Loucy (cell line): ENCODE results near the gene PPP1R13B.
"Not testable (repeated sequence)": the region's sequence is repeated elsewhere in the genome, so short reads cannot be mapped to it uniquely, and the experiment has no call there.

ENCODE experiments used
- H2AFZ ChIP-seq: fragments of 200-600 bp; sonication (generic); 2 replicates; pipeline ENCODE4 v1.6.0; 2016; ENCODE audit warnings: antibody characterized with exemption, mild to moderate bottlenecking, low read length, moderate library complexity
- H3F3A ChIP-seq: fragments of 200-600 bp; 2 replicates; pipeline ENCODE4 v1.6.0; 2016; ENCODE audit warnings: antibody characterized with exemption, low read depth, mild to moderate bottlenecking
- H3K27me3 ChIP-seq: fragments of 200-600 bp; sonication (generic); 2 replicates; pipeline ENCODE4 v1.6.1; 2014; ENCODE audit warnings: low read length, mild to moderate bottlenecking; ENCODE audit not compliant: insufficient read depth, poor library complexity, severe bottlenecking
- H3K36me3 ChIP-seq: fragments of 200-600 bp; sonication (generic); 2 replicates; pipeline ENCODE4 v1.6.1; 2016; ENCODE audit warnings: low read length; ENCODE audit not compliant: insufficient read depth
- H3K4me1 ChIP-seq: fragments of 200-600 bp; sonication (generic); 2 replicates; pipeline ENCODE4 v1.5.1; 2014; ENCODE audit warnings: low read length, mild to moderate bottlenecking; ENCODE audit not compliant: insufficient read depth, poor library complexity, severe bottlenecking
- H3K4me2 ChIP-seq: fragments of 200-600 bp; sonication (generic); 2 replicates; pipeline ENCODE4 v1.6.0; 2014; ENCODE audit warnings: antibody characterized with exemption, low read length, low read depth, mild to moderate bottlenecking; ENCODE audit not compliant: poor library complexity, severe bottlenecking
- H3K4me3 ChIP-seq: fragments of 200-600 bp; sonication (generic); 2 replicates; pipeline ENCODE4 v1.5.1; 2014; ENCODE audit warnings: low read length, mild to moderate bottlenecking, mixed read lengths; ENCODE audit not compliant: poor library complexity, severe bottlenecking
- H3K79me2 ChIP-seq: fragments of 200-600 bp; sonication (generic); 2 replicates; pipeline ENCODE4 v1.6.1; 2014; ENCODE audit warnings: low read length; ENCODE audit not compliant: insufficient read depth
- H3K9ac ChIP-seq: fragments of 200-600 bp; sonication (generic); 2 replicates; pipeline ENCODE4 v1.6.0; 2014; ENCODE audit warnings: mild to moderate bottlenecking, low read depth, low read length, moderate library complexity; ENCODE audit not compliant: poor library complexity, severe bottlenecking
- H3K9me2 ChIP-seq: fragments of 200-600 bp; sonication (generic); replicated peaks from 2 replicates; pipeline ENCODE4 v1.6.1; 2016; ENCODE audit warnings: low read depth, low read length, mixed read lengths
- H3K9me3 ChIP-seq: fragments of 200-600 bp; sonication (generic); 2 replicates; pipeline ENCODE4 v1.6.1; 2014; ENCODE audit warnings: mild to moderate bottlenecking, antibody characterized with exemption, low read length, low read depth; ENCODE audit not compliant: insufficient read depth
- H4K20me1 ChIP-seq: fragments of 200-600 bp; sonication (generic); 2 replicates; pipeline ENCODE4 v1.6.0; 2014; ENCODE audit warnings: antibody characterized with exemption, low read length, mild to moderate bottlenecking; ENCODE audit not compliant: insufficient read depth, poor library complexity, severe bottlenecking
- EZH2phosphoT487 ChIP-seq: fragments of 200-600 bp; IDR thresholded peaks from 2 replicates; pipeline ENCODE4 v1.6.1; 2018; ENCODE audit warnings: antibody characterized with exemption, mild to moderate bottlenecking, moderate library complexity, borderline replicate concordance
- TF ChIP-seq, protein P1 (sequence below): fragments of 200-600 bp; sonication (generic); conservative IDR thresholded peaks from 2 replicates; pipeline ENCODE4 v1.5.1; 2014; ENCODE audit warnings: mild to moderate bottlenecking, antibody characterized with exemption, low read length

The PPP1R13B gene

DNA sequence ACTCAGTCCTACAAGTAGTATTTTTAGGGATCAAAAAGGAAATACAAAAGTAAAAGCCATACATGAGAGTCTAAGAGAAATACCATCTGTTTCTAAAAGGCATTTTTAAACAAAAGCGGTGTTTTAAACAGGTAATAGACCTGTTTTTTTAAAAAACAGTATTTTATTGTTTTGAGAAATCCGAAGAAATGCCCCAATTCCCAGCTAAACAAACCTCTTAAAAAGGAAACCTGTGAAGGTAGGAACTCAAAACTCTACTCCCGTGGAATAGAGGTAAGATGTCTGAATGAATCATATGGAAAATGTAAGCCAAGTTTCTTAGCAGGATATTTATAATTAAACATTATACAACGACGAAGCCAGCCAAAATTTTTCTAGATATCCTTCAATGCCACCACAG lies 2.0 kb downstream of the PPP1R13B start:
- peaks cover 17% of the 10 kb centered on the region; the same call in 1 of the 2 replicates for H3K79me2 ChIP-seq
- H4K20me1 ChIP-seq, result peaks cover 11% of the 10 kb centered on the region
- no peaks in the 10 kb centered on the region for H3K27me3 ChIP-seq
- no peaks in the 10 kb centered on the region for H3K36me3 ChIP-seq
- TF ChIP-seq, protein P1, sequence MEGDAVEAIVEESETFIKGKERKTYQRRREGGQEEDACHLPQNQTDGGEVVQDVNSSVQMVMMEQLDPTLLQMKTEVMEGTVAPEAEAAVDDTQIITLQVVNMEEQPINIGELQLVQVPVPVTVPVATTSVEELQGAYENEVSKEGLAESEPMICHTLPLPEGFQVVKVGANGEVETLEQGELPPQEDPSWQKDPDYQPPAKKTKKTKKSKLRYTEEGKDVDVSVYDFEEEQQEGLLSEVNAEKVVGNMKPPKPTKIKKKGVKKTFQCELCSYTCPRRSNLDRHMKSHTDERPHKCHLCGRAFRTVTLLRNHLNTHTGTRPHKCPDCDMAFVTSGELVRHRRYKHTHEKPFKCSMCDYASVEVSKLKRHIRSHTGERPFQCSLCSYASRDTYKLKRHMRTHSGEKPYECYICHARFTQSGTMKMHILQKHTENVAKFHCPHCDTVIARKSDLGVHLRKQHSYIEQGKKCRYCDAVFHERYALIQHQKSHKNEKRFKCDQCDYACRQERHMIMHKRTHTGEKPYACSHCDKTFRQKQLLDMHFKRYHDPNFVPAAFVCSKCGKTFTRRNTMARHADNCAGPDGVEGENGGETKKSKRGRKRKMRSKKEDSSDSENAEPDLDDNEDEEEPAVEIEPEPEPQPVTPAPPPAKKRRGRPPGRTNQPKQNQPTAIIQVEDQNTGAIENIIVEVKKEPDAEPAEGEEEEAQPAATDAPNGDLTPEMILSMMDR, result no peak
- TF ChIP-seq EZH2phosphoT487, result no peak
- peak overlapping the region; percentile 78 for H3K4me3 ChIP-seq
- H3K4me2 ChIP-seq, result peak overlapping the region; percentile 97
- no peak overlapping the region for H3K9ac ChIP-seq
- no peaks in the 10 kb centered on the region for H3K9me3 ChIP-seq
- no peaks in the 10 kb centered on the region for H3K9me2 ChIP-seq
- H3F3A ChIP-seq, result no peaks in the 10 kb centered on the region
- H2AFZ ChIP-seq, result no peak overlapping the region
- H3K4me1 ChIP-seq, result peaks cover 16% of the 10 kb centered on the region

DNA sequence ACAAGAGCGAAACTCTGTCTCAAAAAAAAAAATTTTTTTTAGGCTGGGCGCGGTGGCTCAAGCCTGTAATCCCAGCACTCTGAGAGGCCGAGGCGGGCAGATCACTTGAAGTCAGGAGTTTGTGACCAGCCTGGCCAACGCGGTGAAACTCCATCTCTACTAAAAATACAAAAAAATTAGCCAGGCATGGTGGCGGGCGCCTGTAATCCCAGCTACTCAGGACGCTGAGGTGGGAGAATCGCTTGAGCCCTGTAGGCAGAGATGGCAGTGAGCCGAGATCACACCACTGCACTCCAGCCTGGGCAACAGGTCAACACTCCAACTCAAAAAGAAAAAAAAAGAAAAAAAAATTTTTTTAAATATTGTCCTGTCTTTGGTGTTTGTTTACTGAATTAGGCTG lies 6.1 kb downstream of the PPP1R13B start:
- not testable (repeated sequence) for H3K4me2 ChIP-seq, H4K20me1 ChIP-seq, H3K9me2 ChIP-seq, H3K27me3 ChIP-seq, H3F3A ChIP-seq, H2AFZ ChIP-seq, H3K36me3 ChIP-seq, H3K4me3 ChIP-seq, H3K9ac ChIP-seq, H3K9me3 ChIP-seq
- Histone ChIP-seq H3K4me1 (peaks cover 13% of the 10 kb centered on the region), H3K79me2 (peaks cover 29% of the 10 kb centered on the region; the same call in 1 of the 2 replicates)

DNA sequence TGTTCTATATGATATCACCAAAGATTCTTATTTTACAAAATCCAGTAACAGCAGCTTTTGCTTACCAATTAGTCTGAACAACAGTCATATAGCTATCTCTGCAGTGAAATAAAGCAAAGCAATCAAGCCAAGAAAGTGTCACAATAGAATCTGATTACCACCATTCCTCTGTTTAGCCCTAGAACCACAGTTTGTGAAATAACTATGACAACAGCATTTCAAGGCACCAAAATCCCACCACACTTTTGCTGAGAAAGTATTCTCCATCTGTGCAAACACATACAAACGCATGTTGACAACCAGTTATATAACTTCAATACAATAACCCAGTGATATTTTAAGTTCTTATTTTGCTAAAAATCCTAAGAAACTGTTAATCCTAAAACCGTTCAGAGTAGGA lies 7.4 kb downstream of the PPP1R13B start:
- H3K9ac ChIP-seq, result no peak overlapping the region
- H3K4me3 ChIP-seq, result no peak overlapping the region
- no peak overlapping the region for H3K4me2 ChIP-seq
- H3K36me3 ChIP-seq, result no peaks in the 10 kb centered on the region
- peaks cover 2% of the 10 kb centered on the region for H3K4me1 ChIP-seq
- no peaks in the 10 kb centered on the region for H4K20me1 ChIP-seq
- H3K9me2 ChIP-seq, result no peaks in the 10 kb centered on the region
- no peak overlapping the region for H2AFZ ChIP-seq
- no peaks in the 10 kb centered on the region for H3F3A ChIP-seq
- H3K79me2 ChIP-seq, result peaks cover 25% of the 10 kb centered on the region; the same call in 1 of the 2 replicates
- H3K27me3 ChIP-seq, result no peaks in the 10 kb centered on the region
- TF ChIP-seq, protein P1, result no peak
- no peak for TF ChIP-seq EZH2phosphoT487
- H3K9me3 ChIP-seq, result no peaks in the 10 kb centered on the region

DNA sequence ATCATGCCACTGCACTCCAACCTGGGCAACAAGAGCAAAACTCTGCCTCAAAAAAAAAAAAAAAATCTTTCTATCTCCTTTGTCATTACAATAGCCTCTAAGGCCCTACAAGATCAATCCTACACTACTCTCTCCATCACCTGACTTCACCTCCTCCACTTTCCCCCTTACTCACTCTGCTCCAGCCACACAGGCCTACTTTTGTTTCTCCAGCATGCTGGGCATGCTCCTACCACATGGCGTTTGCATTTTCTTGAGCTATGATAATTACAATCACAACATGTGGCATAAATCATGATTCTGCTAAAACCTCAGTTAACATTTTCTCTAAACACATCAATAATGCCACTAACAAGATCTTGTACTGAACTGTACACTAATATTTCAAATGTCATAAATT lies 7.8 kb downstream of the PPP1R13B start:
- Histone ChIP-seq H3K79me2 (peaks cover 24% of the 10 kb centered on the region; the same call in 1 of the 2 replicates), H3K4me2 (no peak overlapping the region), H2AFZ (no peak overlapping the region), H3K9ac (no peak overlapping the region), H3K27me3 (no peaks in the 10 kb centered on the region), H4K20me1 (no peaks in the 10 kb centered on the region), H3K4me3 (no peak overlapping the region), H3K9me2 (no peaks in the 10 kb centered on the region), H3K9me3 (no peaks in the 10 kb centered on the region), H3K36me3 (no peaks in the 10 kb centered on the region), H3K4me1 (no peaks in the 10 kb centered on the region), H3F3A (no peaks in the 10 kb centered on the region)
- no peak for TF ChIP-seq EZH2phosphoT487
- TF ChIP-seq, protein P1, result no peak
